Measurements from ENCODE around the gene FAM20C. TPM values are rescaled to one million over a fixed set of nuclear protein-coding genes. Genes with fewer than 3 reads are reported as not detected.
"Not testable (repeated sequence)": the region's sequence is repeated elsewhere in the genome, so short reads cannot be mapped to it uniquely, and the experiment has no call there.

Gene FAM20C
- polyA plus RNA-seq, 1 donor = 57.2 TPM

- DNase-seq = no peak
- Histone ChIP-seq H3K4me3 (ENCODE audit: low read length) (no peak overlapping the region), H3K27me3 (ENCODE audit: control insufficient read depth, insufficient read depth, low read length) (no peaks in the 10 kb centered on the region), H3K4me1 (ENCODE audit: control insufficient read depth, insufficient read depth, low read length) (peaks cover 22% of the 10 kb centered on the region), H3K9me3 (ENCODE audit: control insufficient read depth, low read depth, low read length) (peaks cover 16% of the 10 kb centered on the region), H3K36me3 (ENCODE audit: control insufficient read depth, insufficient read depth, low read length) (peaks cover 96% of the 10 kb centered on the region), H3K27ac (ENCODE audit: low read length) (no peak overlapping the region)
- WGBS (ENCODE audit: insufficient coverage, low lambda C conversion rate) = no CpG with 5 or more reads among the region's 10 CpGs
These were observed 8.3 kb downstream of the FAM20C start for GRCh38 chr7:200704-201103.

- H3K36me3 ChIP-seq (ENCODE audit: control insufficient read depth, insufficient read depth, low read length) = peaks cover 88% of the 10 kb centered on the region
These were observed 12.0 kb downstream of the FAM20C start for GRCh38 chr7:204326-204725.

GRCh38 chr7:205115-206010, 13.0 kb downstream of the FAM20C start:
- H3K27me3 ChIP-seq (ENCODE audit: control insufficient read depth, insufficient read depth, low read length) = no peaks in the 10 kb centered on the region
- H3K4me3 ChIP-seq (ENCODE audit: low read length) = no peak overlapping the region
- peaks cover 89% of the 10 kb centered on the region for H3K36me3 ChIP-seq (ENCODE audit: control insufficient read depth, insufficient read depth, low read length)
- no peak for DNase-seq
- no peak overlapping the region for H3K27ac ChIP-seq (ENCODE audit: low read length)
- H3K4me1 ChIP-seq (ENCODE audit: control insufficient read depth, insufficient read depth, low read length) = no peaks in the 10 kb centered on the region
- no CpG with 5 or more reads among the region's 49 CpGs for WGBS (ENCODE audit: insufficient coverage, low lambda C conversion rate)
- peaks cover 18% of the 10 kb centered on the region for H3K9me3 ChIP-seq (ENCODE audit: control insufficient read depth, low read depth, low read length)

More at GRCh38 chr7:204326-204725, 12.0 kb downstream of the FAM20C start:
- Histone ChIP-seq H3K4me1 (ENCODE audit: control insufficient read depth, insufficient read depth, low read length) (no peaks in the 10 kb centered on the region), H3K4me3 (ENCODE audit: low read length) (no peak overlapping the region), H3K9me3 (ENCODE audit: control insufficient read depth, low read depth, low read length) (peaks cover 16% of the 10 kb centered on the region), H3K27ac (ENCODE audit: low read length) (no peak overlapping the region), H3K27me3 (ENCODE audit: control insufficient read depth, insufficient read depth, low read length) (no peaks in the 10 kb centered on the region)
- no CpG with 5 or more reads among the region's 17 CpGs for WGBS (ENCODE audit: insufficient coverage, low lambda C conversion rate)
- no peak for DNase-seq

- WGBS (ENCODE audit: insufficient coverage, low lambda C conversion rate) = no CpG with 5 or more reads among the region's 31 CpGs
- not testable (repeated sequence) for H3K4me3 ChIP-seq (ENCODE audit: low read length); H3K27ac ChIP-seq (ENCODE audit: low read length); H3K27me3 ChIP-seq (ENCODE audit: control insufficient read depth, insufficient read depth, low read length); DNase-seq; H3K4me1 ChIP-seq (ENCODE audit: control insufficient read depth, insufficient read depth, low read length)
- Histone ChIP-seq H3K36me3 (ENCODE audit: control insufficient read depth, insufficient read depth, low read length) (peaks cover 89% of the 10 kb centered on the region), H3K9me3 (ENCODE audit: control insufficient read depth, low read depth, low read length) (peaks cover 19% of the 10 kb centered on the region)
These were observed 14.0 kb downstream of the FAM20C start for GRCh38 chr7:206351-206750.

- Histone ChIP-seq H3K27me3 (ENCODE audit: control insufficient read depth, insufficient read depth, low read length) (no peaks in the 10 kb centered on the region), H3K27ac (ENCODE audit: low read length) (no peak overlapping the region), H3K4me1 (ENCODE audit: control insufficient read depth, insufficient read depth, low read length) (no peaks in the 10 kb centered on the region), H3K36me3 (ENCODE audit: control insufficient read depth, insufficient read depth, low read length) (peaks cover 90% of the 10 kb centered on the region), H3K9me3 (ENCODE audit: control insufficient read depth, low read depth, low read length) (peaks cover 25% of the 10 kb centered on the region), H3K4me3 (ENCODE audit: low read length) (no peak overlapping the region)
- DNase-seq = no peak
- WGBS (ENCODE audit: insufficient coverage, low lambda C conversion rate) = no CpG with 5 or more reads among the region's 39 CpGs
These were observed 15.2 kb downstream of the FAM20C start for GRCh38 chr7:207418-208129.

GRCh38 chr7:208130-208673, 15.8 kb downstream of the FAM20C start:
- no peak for DNase-seq
- Histone ChIP-seq H3K36me3 (ENCODE audit: control insufficient read depth, insufficient read depth, low read length) (peaks cover 89% of the 10 kb centered on the region), H3K4me1 (ENCODE audit: control insufficient read depth, insufficient read depth, low read length) (no peaks in the 10 kb centered on the region), H3K27me3 (ENCODE audit: control insufficient read depth, insufficient read depth, low read length) (no peaks in the 10 kb centered on the region), H3K9me3 (ENCODE audit: control insufficient read depth, low read depth, low read length) (peaks cover 25% of the 10 kb centered on the region), H3K27ac (ENCODE audit: low read length) (no peak overlapping the region), H3K4me3 (ENCODE audit: low read length) (no peak overlapping the region)
- whole genome bisulfite sequencing (ENCODE audit: insufficient coverage, low lambda C conversion rate) = no CpG with 5 or more reads among the region's 10 CpGs

- no peak for DNase-seq
- Histone ChIP-seq H3K4me3 (ENCODE audit: low read length) (no peak overlapping the region), H3K9me3 (ENCODE audit: control insufficient read depth, low read depth, low read length) (peaks cover 25% of the 10 kb centered on the region), H3K27me3 (ENCODE audit: control insufficient read depth, insufficient read depth, low read length) (no peaks in the 10 kb centered on the region), H3K36me3 (ENCODE audit: control insufficient read depth, insufficient read depth, low read length) (peaks cover 89% of the 10 kb centered on the region), H3K4me1 (ENCODE audit: control insufficient read depth, insufficient read depth, low read length) (no peaks in the 10 kb centered on the region), H3K27ac (ENCODE audit: low read length) (no peak overlapping the region)
- 86% methylated on average over 1 of the region's 17 CpGs for WGBS (ENCODE audit: insufficient coverage, low lambda C conversion rate)
These were observed 16.4 kb downstream of the FAM20C start for GRCh38 chr7:208816-209215.

GRCh38 chr7:209416-209815, 17.0 kb downstream of the FAM20C start:
- Histone ChIP-seq H3K9me3 (ENCODE audit: control insufficient read depth, low read depth, low read length) (peaks cover 24% of the 10 kb centered on the region), H3K36me3 (ENCODE audit: control insufficient read depth, insufficient read depth, low read length) (peaks cover 85% of the 10 kb centered on the region), H3K27ac (ENCODE audit: low read length) (no peak overlapping the region), H3K27me3 (ENCODE audit: control insufficient read depth, insufficient read depth, low read length) (no peaks in the 10 kb centered on the region), H3K4me3 (ENCODE audit: low read length) (no peak overlapping the region), H3K4me1 (ENCODE audit: control insufficient read depth, insufficient read depth, low read length) (no peaks in the 10 kb centered on the region)
- no CpG with 5 or more reads among the region's 10 CpGs for WGBS (ENCODE audit: insufficient coverage, low lambda C conversion rate)
- no peak for DNase-seq

GRCh38 chr7:209906-210305, 17.5 kb downstream of the FAM20C start:
- H3K27me3 ChIP-seq (ENCODE audit: control insufficient read depth, insufficient read depth, low read length) = no peaks in the 10 kb centered on the region
- WGBS (ENCODE audit: insufficient coverage, low lambda C conversion rate) = no CpG with 5 or more reads among the region's 24 CpGs
- DNase-seq = no peak
- no peaks in the 10 kb centered on the region for H3K4me1 ChIP-seq (ENCODE audit: control insufficient read depth, insufficient read depth, low read length)
- peaks cover 19% of the 10 kb centered on the region for H3K9me3 ChIP-seq (ENCODE audit: control insufficient read depth, low read depth, low read length)
- H3K27ac ChIP-seq (ENCODE audit: low read length) = no peak overlapping the region
- H3K36me3 ChIP-seq (ENCODE audit: control insufficient read depth, insufficient read depth, low read length) = peaks cover 85% of the 10 kb centered on the region
- H3K4me3 ChIP-seq (ENCODE audit: low read length) = no peak overlapping the region

GRCh38 chr7:210401-210925, 18.1 kb downstream of the FAM20C start:
- no peak overlapping the region for H3K4me3 ChIP-seq (ENCODE audit: low read length)
- peaks cover 80% of the 10 kb centered on the region for H3K36me3 ChIP-seq (ENCODE audit: control insufficient read depth, insufficient read depth, low read length)
- H3K9me3 ChIP-seq (ENCODE audit: control insufficient read depth, low read depth, low read length) = peaks cover 14% of the 10 kb centered on the region
- no CpG with 5 or more reads among the region's 31 CpGs for WGBS (ENCODE audit: insufficient coverage, low lambda C conversion rate)
- DNase-seq = no peak
- H3K27me3 ChIP-seq (ENCODE audit: control insufficient read depth, insufficient read depth, low read length) = no peaks in the 10 kb centered on the region
- H3K4me1 ChIP-seq (ENCODE audit: control insufficient read depth, insufficient read depth, low read length) = no peaks in the 10 kb centered on the region
- H3K27ac ChIP-seq (ENCODE audit: low read length) = no peak overlapping the region

Measured in large intestine (tissue), 3 donors.